CD14-positive monocyte (primary cell): ENCODE data around the gene OR2A7. TPM values are rescaled to one million over a fixed set of nuclear protein-coding genes. Genes with fewer than 3 reads are reported as not detected.
"Not testable (repeated sequence)": the region's sequence is repeated elsewhere in the genome, so short reads cannot be mapped to it uniquely, and the experiment has no call there.

Experiments used
- DNase-seq, 3 donors: peaks; one replicate each; pipeline ENCODE4 v3.0.0-alpha.2; 2011 to 2022
- H2AFZ ChIP-seq: 2 replicates; pipeline ENCODE4 v1.6.0; 2012; ENCODE audit warnings: mild to moderate bottlenecking, low read depth, low read length, inconsistent platforms; ENCODE audit not compliant: insufficient read depth, poor library complexity, severe bottlenecking
- H3K27ac ChIP-seq, 2 donors: 1 replicate in 1 of 2; 2 replicates in 1 of 2; pipeline ENCODE4 v1.5.1; 2012 to 2013; ENCODE audit warnings: low read length in 2 of 2, control low read depth in 1 of 2, inconsistent platforms in 1 of 2, low read depth in 1 of 2, mild to moderate bottlenecking in 1 of 2
- H3K27me3 ChIP-seq, 2 donors: one replicate each; pipeline versions ENCODE4 v1.6.0 to v1.6.1; 2011 to 2013; ENCODE audit warnings: low read length in 2 of 2; ENCODE audit not compliant: control insufficient read depth in 2 of 2, insufficient read depth in 2 of 2
- H3K36me3 ChIP-seq, 2 donors: replicated peaks in 1 of 2; 1 replicate in 1 of 2; 2 replicates in 1 of 2; pipeline versions ENCODE4 v1.5.1 to v1.6.1; 2012 to 2013; ENCODE audit warnings: low read length in 2 of 2, control low read depth in 1 of 2, inconsistent platforms in 1 of 2, mild to moderate bottlenecking in 1 of 2; ENCODE audit not compliant: insufficient read depth in 2 of 2, control insufficient read depth in 1 of 2
- H3K4me1 ChIP-seq, 2 donors: 1 replicate in 1 of 2; 2 replicates in 1 of 2; pipeline versions ENCODE4 v1.5.1 to v1.6.1; 2012 to 2013; ENCODE audit warnings: low read length in 2 of 2, control low read depth in 1 of 2, inconsistent platforms in 1 of 2, mild to moderate bottlenecking in 1 of 2, moderate library complexity in 1 of 2; ENCODE audit not compliant: insufficient read depth in 2 of 2, control insufficient read depth in 1 of 2
- H3K4me2 ChIP-seq: replicated peaks from 2 replicates; pipeline ENCODE3; 2012; ENCODE audit warnings: low read length, moderate library complexity, mild to moderate bottlenecking; ENCODE audit not compliant: poor library complexity, severe bottlenecking; ENCODE audit errors: extremely low read depth
- H3K4me3 ChIP-seq, 3 experiments: fragments of 200-600 bp in 1 of 3; sonication (generic) in 1 of 3; replicated peaks in 1 of 3; 1 replicate in 2 of 3; 2 replicates in 1 of 3; pipeline ENCODE4 v1.5.1; 2011 to 2013; ENCODE audit warnings: low read length in 3 of 3, mild to moderate bottlenecking in 3 of 3, control low read depth in 2 of 3, low read depth in 2 of 3, inconsistent platforms in 1 of 3, moderate library complexity in 1 of 3
- H3K79me2 ChIP-seq: 2 replicates; pipeline ENCODE4 v1.6.0; 2012; ENCODE audit warnings: mild to moderate bottlenecking, control low read depth, inconsistent platforms, low read length, moderate library complexity; ENCODE audit not compliant: insufficient read depth
- H3K9ac ChIP-seq: 2 replicates; pipeline ENCODE4 v1.6.0; 2017; ENCODE audit warnings: low read length, mild to moderate bottlenecking; ENCODE audit not compliant: insufficient read depth, poor library complexity, severe bottlenecking
- H3K9me3 ChIP-seq, 2 donors: replicated peaks in 1 of 2; 1 replicate in 1 of 2; 2 replicates in 1 of 2; pipeline versions ENCODE4 v1.5.1 to v1.6.1; 2012 to 2013; ENCODE audit warnings: low read length in 2 of 2, control low read depth in 1 of 2; ENCODE audit not compliant: control insufficient read depth in 1 of 2, insufficient read depth in 1 of 2
- H4K20me1 ChIP-seq: 2 replicates; pipeline ENCODE4 v1.6.0; 2012; ENCODE audit warnings: mild to moderate bottlenecking, low read length, control low read depth, moderate library complexity; ENCODE audit not compliant: insufficient read depth
- H3K27ac Mint-ChIP-seq, 7 donors: one replicate each; pipeline ENCODE4 v1.8.0; 2020; ENCODE audit warnings: mild to moderate bottlenecking in 7 of 7, mixed read lengths in 7 of 7, moderate library complexity in 6 of 7, inconsistent platforms in 2 of 7
- H3K27me3 Mint-ChIP-seq, 3 donors: one replicate each; pipeline ENCODE4 v1.8.0; 2021 to 2022; ENCODE audit warnings: low read depth in 3 of 3, mild to moderate bottlenecking in 3 of 3, mixed read lengths in 3 of 3, moderate library complexity in 3 of 3, inconsistent platforms in 1 of 3
- H3K36me3 Mint-ChIP-seq, 2 donors: one replicate each; pipeline ENCODE4 v1.8.0; 2020; ENCODE audit warnings: mixed read lengths in 2 of 2, inconsistent platforms in 1 of 2, mild to moderate bottlenecking in 1 of 2
- H3K4me1 Mint-ChIP-seq: one replicate; pipeline ENCODE4 v1.8.0; 2020; ENCODE audit warnings: mild to moderate bottlenecking, mixed read lengths
- H3K4me3 Mint-ChIP-seq, 2 donors: one replicate each; pipeline ENCODE4 v1.8.0; 2020; ENCODE audit warnings: mild to moderate bottlenecking in 2 of 2, mixed read lengths in 2 of 2, moderate library complexity in 1 of 2
- H3K9me3 Mint-ChIP-seq, 7 donors: one replicate each; pipeline ENCODE4 v1.8.0; 2020 to 2022; ENCODE audit warnings: mixed read lengths in 7 of 7, mild to moderate bottlenecking in 6 of 7, moderate library complexity in 6 of 7, inconsistent platforms in 2 of 7
- WGBS: methylation state at CpG from one replicate; pipeline ENCODE4 v1.1.5; 2013; ENCODE audit warnings: missing lambda C conversion rate; ENCODE audit not compliant: insufficient coverage; 5-methylcytosine and 5-hydroxymethylcytosine counted together
- intact Hi-C, 2 donors: fragments of 100-400 bp; cut with micrococcal nuclease; formaldehyde crosslinking; loops; one replicate each; pipeline versions ENCODE4 v1.15.0 to v1.15.1; 2023
- polyA plus RNA-seq, 3 donors: library from polyadenylated mRNA; depleted of rRNA in 1 of 3; unstranded in 2 of 3; stranded (reverse) in 1 of 3; fragments of 300-500 nt in 2 of 3; fragments of >200 nt in 1 of 3; fragmentation: Illumina TruSeq in 2 of 3; gene quantifications; 1 replicate in 2 of 3; 2 replicates in 1 of 3; pipeline ENCODE4 v1.2.3, GENCODE V29; 2012 to 2021

Gene OR2A7
- polyA plus RNA-seq, 3 donors, result not detected

GRCh38 chr7:144282490-144282889, 17.9 kb upstream of the OR2A7 start:
- H3K4me2 ChIP-seq, H3K4me1 ChIP-seq, H3K4me3 Mint-ChIP-seq, H3K9me3 ChIP-seq, H3K27ac Mint-ChIP-seq, H3K27me3 ChIP-seq, H3K79me2 ChIP-seq, H3K4me3 ChIP-seq, H3K9me3 Mint-ChIP-seq, H3K27me3 Mint-ChIP-seq, DNase-seq, H4K20me1 ChIP-seq, H3K36me3 Mint-ChIP-seq, H3K9ac ChIP-seq, H3K4me1 Mint-ChIP-seq, H3K36me3 ChIP-seq, H3K27ac ChIP-seq, intact Hi-C loops, H2AFZ ChIP-seq: not testable (repeated sequence)
- no CpG with 5 or more reads among the region's 4 CpGs for WGBS

- H3K9me3 Mint-ChIP-seq, H3K27ac ChIP-seq, H3K27ac Mint-ChIP-seq, H3K9ac ChIP-seq, H3K4me3 ChIP-seq, intact Hi-C loops, H3K4me1 Mint-ChIP-seq, H3K27me3 Mint-ChIP-seq, H3K36me3 ChIP-seq, H3K27me3 ChIP-seq, H4K20me1 ChIP-seq, H3K4me3 Mint-ChIP-seq, H3K4me1 ChIP-seq, H2AFZ ChIP-seq, H3K79me2 ChIP-seq, H3K36me3 Mint-ChIP-seq, H3K4me2 ChIP-seq, DNase-seq, H3K9me3 ChIP-seq: not testable (repeated sequence)
- WGBS, result no CpG with 5 or more reads among the region's 8 CpGs
Observed at GRCh38 chr7:144281981-144282380, 17.4 kb upstream of the OR2A7 start.

- H4K20me1 ChIP-seq, H3K27me3 Mint-ChIP-seq, H3K9me3 ChIP-seq, intact Hi-C loops, H3K36me3 ChIP-seq, H3K9ac ChIP-seq, H3K4me3 Mint-ChIP-seq, H3K4me2 ChIP-seq, DNase-seq, H3K4me1 ChIP-seq, H3K4me1 Mint-ChIP-seq, H3K27ac Mint-ChIP-seq, H3K4me3 ChIP-seq, H3K36me3 Mint-ChIP-seq, H3K79me2 ChIP-seq, H3K27me3 ChIP-seq, H3K27ac ChIP-seq, H3K9me3 Mint-ChIP-seq, H2AFZ ChIP-seq: not testable (repeated sequence)
- 90% methylated on average over 2 of the region's 6 CpGs for WGBS
Observed at GRCh38 chr7:144280010-144280409, 15.4 kb upstream of the OR2A7 start.

- DNase-seq, H3K9me3 Mint-ChIP-seq, H3K4me1 Mint-ChIP-seq, H3K27me3 ChIP-seq, H3K9ac ChIP-seq, H3K36me3 Mint-ChIP-seq, H3K27ac Mint-ChIP-seq, H3K79me2 ChIP-seq, H4K20me1 ChIP-seq, H3K4me3 ChIP-seq, intact Hi-C loops, H2AFZ ChIP-seq, H3K27me3 Mint-ChIP-seq, H3K36me3 ChIP-seq, H3K4me3 Mint-ChIP-seq, H3K4me2 ChIP-seq, H3K9me3 ChIP-seq, H3K4me1 ChIP-seq, H3K27ac ChIP-seq: not testable (repeated sequence)
- WGBS, result no CpG with 5 or more reads among the region's 6 CpGs
Observed at GRCh38 chr7:144275281-144275680, 10.7 kb upstream of the OR2A7 start.
